Spleen (tissue), 11 donors: ENCODE measurements around the gene SIMC1. TPM values are rescaled to one million over a fixed set of nuclear protein-coding genes. Genes with fewer than 3 reads are reported as not detected.

Experiments used
- DNase-seq: peaks from one replicate; pipeline ENCODE4 v3.0.0-alpha.2; 2020
- H3K27ac ChIP-seq, 8 donors: fragments of 200-600 bp; sonication (generic) in 7 of 8; 1 replicate in 4 of 8; 2 replicates in 4 of 8; pipeline versions ENCODE4 v1.5.0 to v1.8.0; 2016 to 2021; ENCODE audit warnings: inconsistent platforms in 4 of 8, mild to moderate bottlenecking in 4 of 8, moderate library complexity in 1 of 8
- H3K27me3 ChIP-seq, 7 donors: fragments of 200-600 bp; sonication (generic) in 6 of 7; replicated peaks in 1 of 7; 1 replicate in 4 of 7; 2 replicates in 3 of 7; pipeline versions ENCODE4 v1.5.0 to v1.8.0; 2016 to 2021; ENCODE audit warnings: inconsistent platforms in 3 of 7, mild to moderate bottlenecking in 1 of 7
- H3K36me3 ChIP-seq, 6 donors: fragments of 200-600 bp; sonication (generic) in 5 of 6; 1 replicate in 4 of 6; 2 replicates in 2 of 6; pipeline versions ENCODE4 v1.5.0 to v1.8.0; 2016 to 2021; ENCODE audit warnings: inconsistent platforms in 2 of 6
- H3K4me1 ChIP-seq, 6 donors: fragments of 200-600 bp; sonication (generic) in 5 of 6; 1 replicate in 3 of 6; 2 replicates in 3 of 6; pipeline versions ENCODE4 v1.5.0 to v1.8.0; 2016 to 2021; ENCODE audit warnings: inconsistent platforms in 3 of 6
- H3K4me3 ChIP-seq, 8 donors: fragments of 200-600 bp; sonication (generic) in 7 of 8; 1 replicate in 4 of 8; 2 replicates in 4 of 8; pipeline versions ENCODE4 v1.5.0 to v1.8.0; 2016 to 2021; ENCODE audit warnings: inconsistent platforms in 4 of 8, mild to moderate bottlenecking in 4 of 8, moderate library complexity in 2 of 8
- H3K9me3 ChIP-seq, 8 donors: fragments of 200-600 bp; sonication (generic) in 7 of 8; 1 replicate in 4 of 8; 2 replicates in 4 of 8; pipeline versions ENCODE4 v1.5.0 to v1.8.0; 2016 to 2021; ENCODE audit warnings: inconsistent platforms in 4 of 8
- POLR2A ChIP-seq, 3 donors: fragments of 450-650 bp; IDR thresholded peaks; one replicate each; pipeline ENCODE4 v1.5.1; 2017; ENCODE audit warnings: antibody characterized with exemption in 3 of 3, mild to moderate bottlenecking in 1 of 3
- POLR2AphosphoS5 ChIP-seq, 3 donors: sonication (generic); formaldehyde crosslinking; IDR thresholded peaks; one replicate each; pipeline ENCODE4 v1.5.1; 2017; ENCODE audit warnings: antibody characterized with exemption in 3 of 3
- WGBS, 5 donors: extraction: QIAGEN DNeasy Blood & Tissue Kit in 3 of 5; methylation state at CpG; one replicate each; pipeline versions ENCODE4 v1.1.5 to v1.1.7; 2013 to 2018; 5-methylcytosine and 5-hydroxymethylcytosine counted together
- intact Hi-C: fragments of 100-400 bp; cut with DNase I; formaldehyde crosslinking; loops from one replicate; pipeline ENCODE4 v1.15.0; 2023; ENCODE audit warnings: low total_unique reads
- polyA plus RNA-seq, 3 donors: library from polyadenylated mRNA; stranded (reverse); fragments of 200-250 nt; gene quantifications; one replicate each; pipeline ENCODE4 v1.2.1, GENCODE V29; 2013
- total RNA-seq, 7 donors: library from RNA; depleted of rRNA in 3 of 7; stranded (reverse); fragments of >200 nt in 3 of 7; fragmentation: NEBNext Ultra II Directional in 4 of 7; extraction: Animal tissue kit (Norgen Biotek cat#: 25700) in 4 of 7; gene quantifications; one replicate each; pipeline versions ENCODE4 v1.1.0 to v1.2.1, GENCODE V29; 2016 to 2021
- TF ChIP-seq, protein P1 (sequence below), 11 experiments: fragments of 200-600 bp in 7 of 11; fragments of 450-650 bp in 4 of 11; sonication (generic) in 4 of 11; IDR thresholded peaks in 8 of 11; conservative IDR thresholded peaks in 3 of 11; 1 replicate in 7 of 11; 2 replicates in 4 of 11; pipeline versions ENCODE4 v1.4.0 to v1.8.0; 2016 to 2021; ENCODE audit warnings: antibody characterized with exemption in 11 of 11, inconsistent platforms in 4 of 11, mild to moderate bottlenecking in 1 of 11
- donor health status: healthy with polysubstance abuse.
- donor health status: DM: no; HTN: no; CAD: no; lungs with moderate emphysema.
- donor health status: DM: no; HTN: no; CAD: no.
- donor health status: Bipolar disorder and iron deficiency.
- donor health status: healthy.
- donor health status: DM: no; HTN: no; CAD: no.
- donor health status: DM: yes; HTN: yes; CAD: no.

SIMC1 gene
- total and polyA plus RNA-seq, 10 donors: 5.2 to 33.8 (median 25.8) TPM

DNA sequence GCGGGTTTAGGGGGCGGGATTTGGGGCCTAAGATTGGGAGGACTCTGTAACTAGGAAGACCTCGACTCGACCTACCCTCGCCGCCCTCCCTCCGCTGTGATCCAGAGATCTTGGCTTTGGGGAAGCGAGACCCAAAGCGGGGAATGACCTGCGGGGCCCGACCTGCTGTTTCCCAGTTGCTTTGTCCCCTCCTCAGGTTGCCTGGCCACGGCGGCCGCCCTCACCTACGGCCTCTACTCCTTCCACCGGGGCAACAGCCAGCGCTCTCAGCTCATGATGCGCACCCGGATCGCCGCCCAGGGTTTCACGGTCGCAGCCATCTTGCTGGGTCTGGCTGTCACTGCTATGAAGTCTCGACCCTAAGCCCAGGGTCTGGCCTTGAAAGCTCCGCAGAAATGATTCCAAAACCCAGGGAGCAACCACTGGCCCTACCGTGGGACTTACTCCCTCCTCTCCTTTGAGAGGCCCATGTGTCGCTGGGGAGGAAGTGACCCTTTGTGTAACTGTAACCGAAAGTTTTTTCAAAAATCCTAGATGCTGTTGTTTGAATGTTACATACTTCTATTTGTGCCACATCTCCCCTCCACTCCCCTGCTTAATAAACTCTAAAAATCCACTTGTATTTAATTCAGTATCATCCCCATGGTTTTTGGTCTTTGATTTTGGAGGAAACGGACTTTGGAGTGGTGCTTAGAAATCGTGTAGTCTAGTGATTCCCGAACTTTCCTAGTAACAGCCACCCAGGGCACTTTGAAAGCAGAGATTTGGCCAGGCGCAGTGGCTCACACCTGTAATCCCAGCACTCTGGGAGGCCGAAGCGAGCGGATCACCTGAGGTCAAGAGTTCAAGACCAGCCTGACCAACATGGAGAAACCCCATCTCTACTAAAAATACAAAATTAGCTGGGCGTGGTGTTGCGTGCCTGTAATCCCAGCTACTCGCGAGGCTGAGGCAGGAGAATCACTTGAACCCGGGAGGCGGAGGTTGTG is 151.2 kb downstream of the SIMC1 start:
- peaks cover 0 to 67% (median 36%) of the 10 kb centered on the region in 6 donors for H3K36me3 ChIP-seq
- DNase-seq: peak; percentile 74
- 25 to 40% (median 27%) methylated on average over 29 to 41 of the region's 41 CpGs for WGBS, 5 donors
- peak overlapping the region; percentile 88 to 98 (median 97) for H3K27ac ChIP-seq
- TF ChIP-seq POLR2AphosphoS5 (IDR thresholded peaks at IDR 0.05): peak; percentile 90 to 93 (median 92)
- peak in 2 of 3 donors; percentile 54 to 79 for TF ChIP-seq POLR2A (IDR thresholded peaks at IDR 0.05)
- TF ChIP-seq, protein P1, sequence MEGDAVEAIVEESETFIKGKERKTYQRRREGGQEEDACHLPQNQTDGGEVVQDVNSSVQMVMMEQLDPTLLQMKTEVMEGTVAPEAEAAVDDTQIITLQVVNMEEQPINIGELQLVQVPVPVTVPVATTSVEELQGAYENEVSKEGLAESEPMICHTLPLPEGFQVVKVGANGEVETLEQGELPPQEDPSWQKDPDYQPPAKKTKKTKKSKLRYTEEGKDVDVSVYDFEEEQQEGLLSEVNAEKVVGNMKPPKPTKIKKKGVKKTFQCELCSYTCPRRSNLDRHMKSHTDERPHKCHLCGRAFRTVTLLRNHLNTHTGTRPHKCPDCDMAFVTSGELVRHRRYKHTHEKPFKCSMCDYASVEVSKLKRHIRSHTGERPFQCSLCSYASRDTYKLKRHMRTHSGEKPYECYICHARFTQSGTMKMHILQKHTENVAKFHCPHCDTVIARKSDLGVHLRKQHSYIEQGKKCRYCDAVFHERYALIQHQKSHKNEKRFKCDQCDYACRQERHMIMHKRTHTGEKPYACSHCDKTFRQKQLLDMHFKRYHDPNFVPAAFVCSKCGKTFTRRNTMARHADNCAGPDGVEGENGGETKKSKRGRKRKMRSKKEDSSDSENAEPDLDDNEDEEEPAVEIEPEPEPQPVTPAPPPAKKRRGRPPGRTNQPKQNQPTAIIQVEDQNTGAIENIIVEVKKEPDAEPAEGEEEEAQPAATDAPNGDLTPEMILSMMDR (IDR thresholded peaks at IDR 0.05 in 8 of 11, conservative IDR thresholded peaks at IDR 0.05 in 3 of 11): no peak
- no peaks in the 10 kb centered on the region for H3K27me3 ChIP-seq
- intact Hi-C loops: no loop called here
- peaks cover 12 to 61% (median 37%) of the 10 kb centered on the region in 6 donors for H3K4me1 ChIP-seq
- H3K9me3 ChIP-seq: no peaks in the 10 kb centered on the region
- H3K4me3 ChIP-seq: peak overlapping the region; percentile 66 to 99 (median 95)

DNA sequence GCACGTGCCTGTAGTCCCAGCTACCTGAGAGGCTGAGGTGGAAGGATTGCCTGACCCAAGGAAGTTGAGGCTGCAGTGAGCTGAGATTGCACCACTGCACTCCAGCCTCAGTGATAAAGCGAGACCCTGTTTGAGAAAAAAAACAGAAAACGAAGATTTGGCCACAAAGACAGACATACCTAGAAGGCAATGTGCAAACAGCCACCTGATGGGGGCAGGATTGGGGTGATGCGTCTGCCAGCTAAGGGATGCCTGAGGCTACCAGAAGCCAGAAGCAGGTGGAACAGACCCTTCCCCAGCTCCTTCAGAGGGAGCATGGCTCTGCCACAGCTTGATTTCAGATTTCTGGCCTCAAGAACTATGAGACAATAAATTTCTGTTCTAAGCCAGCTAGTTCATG is 153.3 kb downstream of the SIMC1 start:
- Histone ChIP-seq H3K36me3 (peaks cover 0 to 67% (median 22%) of the 10 kb centered on the region in 6 donors), H3K9me3 (no peaks in the 10 kb centered on the region), H3K27me3 (no peaks in the 10 kb centered on the region), H3K27ac (peak overlapping the region in 3 of 8 donors; percentile 56 to 98 (median 97)), H3K4me1 (peaks cover 12 to 53% (median 32%) of the 10 kb centered on the region in 6 donors), H3K4me3 (no peak overlapping the region)
- TF ChIP-seq, protein P1 (IDR thresholded peaks at IDR 0.05 in 8 of 11, conservative IDR thresholded peaks at IDR 0.05 in 3 of 11): no peak
- TF ChIP-seq POLR2A (IDR thresholded peaks at IDR 0.05) (no peak), POLR2AphosphoS5 (IDR thresholded peaks at IDR 0.05) (no peak)
- 81 to 96% (median 92%) methylated on average over 4 of the region's 4 CpGs for WGBS, 5 donors
- DNase-seq: peak; percentile 30
- intact Hi-C loops: no loop called here

DNA sequence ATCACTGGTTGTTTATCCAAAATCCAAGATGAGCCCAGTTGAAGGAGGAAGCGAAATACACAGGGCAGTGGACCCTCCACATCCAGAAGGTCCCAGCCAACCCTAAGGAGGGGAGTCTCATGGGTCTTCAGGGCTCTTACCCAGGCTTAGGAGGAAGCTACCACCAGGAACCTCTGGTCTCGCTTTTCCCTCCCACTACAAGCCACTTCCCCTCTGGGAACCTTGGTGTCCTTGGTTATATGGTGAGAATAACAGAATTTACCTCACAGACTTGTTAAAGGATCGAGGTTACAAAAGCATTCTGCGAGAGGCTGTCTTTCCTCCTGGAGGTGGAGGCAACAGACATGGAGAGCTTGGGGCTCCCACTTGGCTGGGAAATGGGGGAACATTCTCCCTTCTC is 153.8 kb downstream of the SIMC1 start:
- WGBS, 5 donors: 47 to 77% (median 67%) methylated on average over 4 of the region's 4 CpGs
- intact Hi-C loops: no loop called here

More for the DNA sequence above, 153.8 kb downstream of the SIMC1 start:
- Histone ChIP-seq H3K27ac (peak overlapping the region in 3 of 8 donors; percentile 56 to 98 (median 97)), H3K36me3 (peaks cover 0 to 68% (median 22%) of the 10 kb centered on the region in 6 donors), H3K4me1 (peaks cover 12 to 48% (median 27%) of the 10 kb centered on the region in 6 donors), H3K27me3 (no peaks in the 10 kb centered on the region), H3K9me3 (no peaks in the 10 kb centered on the region), H3K4me3 (no peak overlapping the region)
- DNase-seq: peak; percentile 42
- TF ChIP-seq, protein P1 (IDR thresholded peaks at IDR 0.05 in 8 of 11, conservative IDR thresholded peaks at IDR 0.05 in 3 of 11): no peak
